ENCODE measurements around the gene LPAR1. TPM values are rescaled to one million over a fixed set of nuclear protein-coding genes. Genes with fewer than 3 reads are reported as not detected.
"Not testable (repeated sequence)": the region's sequence is repeated elsewhere in the genome, so short reads cannot be mapped to it uniquely, and the experiment has no call there.

The LPAR1 gene
- total RNA-seq, 2 donors from 2014 or later, result 146 to 147 TPM

DNA sequence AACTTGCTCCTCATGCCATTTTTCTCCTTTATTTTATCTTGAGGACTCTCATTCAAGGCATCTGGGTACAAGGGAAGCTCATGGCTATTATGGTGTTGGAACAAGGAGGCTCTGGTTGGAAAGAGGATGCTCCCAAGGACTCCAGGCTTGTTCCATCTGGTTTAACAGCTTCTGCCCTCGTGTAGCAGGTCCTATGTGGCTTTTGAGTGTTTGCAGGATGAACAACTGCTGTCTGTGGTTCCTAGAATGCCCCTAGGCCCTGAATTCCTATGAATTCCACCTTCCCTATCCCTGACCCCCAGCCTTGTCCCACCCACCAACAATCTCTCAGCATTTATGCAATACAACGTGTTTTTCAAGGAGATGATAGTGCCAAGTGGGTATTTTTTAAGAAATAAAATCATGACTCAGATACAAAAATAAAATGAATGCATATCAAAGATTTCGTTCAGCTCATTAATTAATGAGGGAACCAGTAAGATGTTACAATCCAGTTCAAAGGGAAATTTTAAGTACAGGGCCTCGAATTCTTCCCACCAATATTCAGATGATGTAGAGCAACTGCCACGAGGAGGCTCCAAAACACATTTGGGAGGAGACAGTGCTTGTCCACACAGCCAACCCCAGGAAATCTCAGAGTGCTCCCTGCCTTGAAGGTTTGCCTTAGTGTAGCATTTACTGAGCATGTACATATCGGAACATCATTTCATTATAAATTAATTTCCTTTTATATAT is 187.7 kb downstream of the LPAR1 start:
- intact Hi-C loops (cut with DNase I), result no loop called here
- DNase-seq (ENCODE audit: low spot score), result no peak

DNA sequence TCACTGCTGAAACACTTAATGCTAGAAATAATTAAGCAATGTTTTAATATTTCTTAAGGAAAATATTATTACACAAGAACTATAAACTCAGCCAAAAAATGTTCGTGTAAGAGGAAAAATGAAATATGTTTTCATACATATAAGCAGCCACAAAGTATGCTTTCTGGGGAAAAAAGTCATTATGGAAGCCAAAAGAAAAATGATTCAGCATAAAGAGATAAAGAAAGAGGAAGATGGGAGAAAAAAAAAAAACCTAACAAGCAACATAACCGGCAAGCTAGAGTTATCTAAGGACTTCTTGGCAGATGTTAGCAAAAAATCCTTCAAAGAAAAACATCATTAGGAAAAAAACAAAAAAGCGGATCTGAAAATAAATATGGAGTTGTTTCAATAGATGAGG is 190.6 kb downstream of the LPAR1 start:
- intact Hi-C loops (cut with DNase I), result no loop called here
- no peak for DNase-seq (ENCODE audit: low spot score)

DNA sequence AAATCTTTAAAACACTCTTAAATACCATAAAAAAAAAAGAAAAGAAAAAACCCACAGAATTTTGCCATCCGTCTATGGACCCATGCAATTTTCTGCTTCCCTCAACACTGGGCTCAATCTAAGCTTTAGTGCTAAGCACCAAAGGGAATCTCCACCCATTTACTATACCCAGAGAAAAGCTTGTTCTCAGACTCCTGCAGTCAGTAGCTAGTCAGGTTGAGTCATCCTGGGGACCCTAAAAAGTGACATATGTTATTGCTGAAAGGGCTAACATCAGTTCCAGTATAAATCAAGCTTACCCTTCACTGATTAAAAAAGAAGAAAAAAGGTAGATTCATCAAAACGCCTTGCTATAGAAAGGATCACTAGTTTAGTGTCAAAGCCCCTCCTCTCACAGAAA is 192.1 kb downstream of the LPAR1 start:
- intact Hi-C loops (cut with DNase I), result no loop called here
- DNase-seq (ENCODE audit: low spot score), result no peak

DNA sequence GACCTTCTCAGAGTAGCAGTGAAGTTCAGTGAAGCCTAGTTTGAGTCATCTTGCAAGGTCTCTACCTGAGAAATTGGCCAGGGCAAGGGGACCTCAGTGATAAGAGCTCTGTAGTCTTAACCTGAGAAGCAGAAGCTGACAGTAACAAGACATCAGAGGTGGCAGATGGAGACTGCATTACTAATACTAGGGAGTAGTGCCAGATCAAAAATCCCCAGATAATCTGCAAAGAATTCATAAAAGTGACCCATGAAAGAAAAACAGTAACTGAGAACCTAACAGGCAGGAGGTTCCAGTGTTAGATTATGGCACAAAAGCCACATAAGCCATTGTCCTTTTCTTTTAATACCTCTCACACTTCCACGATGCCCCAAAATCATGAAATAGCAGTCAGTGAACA is 194.1 kb downstream of the LPAR1 start:
- intact Hi-C loops (cut with DNase I), result no loop called here
- no peak for DNase-seq (ENCODE audit: low spot score)

DNA sequence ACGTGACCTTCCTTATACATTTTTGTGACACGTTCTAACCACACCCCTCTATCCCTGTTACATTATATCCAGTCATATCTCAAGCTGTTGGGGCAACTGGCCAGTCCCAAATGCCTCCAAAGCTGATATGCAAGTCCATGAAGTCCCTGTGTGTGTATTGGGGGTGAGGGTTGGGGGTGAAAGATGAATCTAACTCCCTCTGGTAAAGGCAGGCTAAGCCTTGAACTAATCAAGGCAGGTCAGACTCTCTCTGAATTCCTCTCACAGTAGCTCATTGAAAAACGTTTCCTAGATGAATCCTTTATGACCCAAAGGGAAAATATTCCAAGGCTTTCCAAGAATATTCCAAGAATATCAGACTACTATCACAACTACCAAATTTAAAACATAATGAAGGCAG is 195.3 kb downstream of the LPAR1 start:
- no peak for DNase-seq (ENCODE audit: low spot score)
- intact Hi-C loops (cut with DNase I), result no loop called here

DNA sequence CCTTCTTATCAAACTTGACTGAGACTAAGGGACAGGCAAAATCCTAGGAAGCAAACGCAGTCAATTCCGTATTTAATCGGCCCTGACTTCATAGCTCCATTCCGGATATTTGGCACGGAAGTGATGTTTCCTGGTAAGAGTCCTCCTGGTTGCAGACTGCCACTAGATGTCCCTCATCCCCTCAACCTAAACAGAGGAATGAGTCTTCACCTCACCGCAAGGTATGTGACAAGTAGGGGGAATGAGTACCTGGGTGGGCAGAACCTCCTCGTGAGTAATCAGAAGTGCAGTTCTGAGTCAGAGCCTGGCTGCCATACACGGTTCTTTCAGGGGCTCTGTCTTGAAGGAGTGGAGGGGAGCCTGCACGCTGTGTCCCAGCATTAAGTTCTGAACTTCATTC is 196.1 kb downstream of the LPAR1 start:
- no peak for DNase-seq (ENCODE audit: low spot score)
- intact Hi-C loops (cut with DNase I), result no loop called here

DNA sequence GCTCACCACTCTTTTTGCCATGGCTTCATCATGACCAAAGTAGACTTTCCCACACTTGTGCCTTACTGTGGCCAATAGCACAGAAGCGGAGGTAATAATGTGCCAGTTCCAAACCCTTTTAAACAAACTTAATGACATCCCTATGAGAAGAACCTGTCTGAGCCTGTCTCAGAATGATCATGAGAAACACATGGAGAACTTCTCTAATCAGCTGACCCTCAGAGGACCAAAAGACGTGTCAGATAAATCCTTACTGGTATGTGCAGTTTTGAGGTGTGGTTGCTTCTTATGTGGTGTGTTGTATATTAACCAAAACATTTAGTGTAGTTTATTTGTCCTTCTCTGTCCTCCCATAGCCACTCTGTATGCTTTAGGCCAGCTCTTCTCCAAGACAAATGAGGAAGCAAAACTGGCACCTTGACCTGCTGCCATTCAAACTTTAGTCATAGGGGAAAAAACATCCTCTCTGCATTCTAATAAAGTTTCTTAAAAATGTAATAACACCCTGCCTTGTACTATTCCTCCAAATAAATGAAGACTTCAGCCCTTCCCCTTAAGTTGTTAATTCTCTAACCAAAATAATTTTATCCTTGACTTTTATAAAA is 200.8 kb downstream of the LPAR1 start:
- no peak for DNase-seq (ENCODE audit: low spot score)
- intact Hi-C loops (cut with DNase I), result no loop called here

DNA sequence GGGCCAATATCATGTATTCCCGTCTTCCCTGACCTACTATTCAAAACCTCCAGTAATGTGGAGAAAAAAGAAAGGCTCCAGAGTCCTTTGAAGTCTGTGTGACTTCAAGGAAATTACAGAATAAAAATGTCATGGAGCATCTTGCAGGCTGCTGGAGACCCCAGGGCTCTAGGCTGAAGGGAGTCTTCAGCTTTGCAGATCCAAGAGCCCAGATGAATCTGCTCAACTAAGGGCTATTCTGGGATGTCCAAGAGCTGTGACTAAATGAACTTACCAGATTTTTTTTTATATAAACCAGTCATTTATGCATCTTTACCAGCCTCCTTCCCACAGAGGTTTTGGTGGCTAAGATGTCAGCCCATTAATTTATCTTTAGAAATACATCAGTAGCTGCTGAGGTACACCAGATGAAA is 202.4 kb downstream of the LPAR1 start:
- DNase-seq (ENCODE audit: low spot score), result no peak
- intact Hi-C loops (cut with DNase I), result no loop called here

DNA sequence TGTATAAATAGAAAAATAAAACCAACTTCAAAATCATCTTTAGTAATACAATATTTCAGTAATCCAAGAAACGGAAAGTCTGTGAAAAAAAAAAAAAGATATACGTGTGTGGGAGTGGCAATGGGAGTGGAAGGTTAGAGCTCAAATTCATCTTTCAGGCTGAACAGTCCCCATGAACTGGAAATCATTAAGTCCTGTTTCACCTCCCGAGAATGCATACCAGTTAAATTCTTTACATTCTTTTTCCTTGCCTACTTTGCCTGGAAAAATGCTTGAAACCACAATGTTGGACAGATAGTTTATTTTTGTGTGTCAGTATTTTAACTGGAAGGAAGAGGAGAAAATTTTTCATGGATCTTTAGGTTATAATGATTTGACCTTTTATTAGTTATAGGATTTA is 202.9 kb downstream of the LPAR1 start:
- intact Hi-C loops (cut with DNase I), result no loop called here
- DNase-seq (ENCODE audit: low spot score), result no peak

DNA sequence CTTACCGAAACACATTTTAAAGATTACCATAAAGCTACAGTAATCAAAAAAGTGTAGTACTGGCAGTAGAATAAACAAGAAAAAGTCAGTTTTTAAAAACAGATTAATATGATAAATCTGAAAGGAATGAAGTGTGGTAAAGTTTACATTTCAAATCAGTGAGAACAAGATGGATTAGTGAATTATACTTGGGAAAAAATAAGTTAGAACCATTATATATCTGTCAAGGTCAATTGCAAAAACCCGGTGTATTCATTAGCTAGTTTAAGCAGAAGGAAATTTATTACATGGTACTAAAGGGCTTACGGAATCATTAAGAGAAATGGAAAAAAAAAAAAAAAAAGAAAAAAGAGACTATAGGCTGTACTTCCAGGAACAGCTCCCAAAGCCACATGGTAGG is 205.3 kb downstream of the LPAR1 start:
- intact Hi-C loops (cut with DNase I), result no loop called here
- DNase-seq (ENCODE audit: low spot score), result no peak

DNA sequence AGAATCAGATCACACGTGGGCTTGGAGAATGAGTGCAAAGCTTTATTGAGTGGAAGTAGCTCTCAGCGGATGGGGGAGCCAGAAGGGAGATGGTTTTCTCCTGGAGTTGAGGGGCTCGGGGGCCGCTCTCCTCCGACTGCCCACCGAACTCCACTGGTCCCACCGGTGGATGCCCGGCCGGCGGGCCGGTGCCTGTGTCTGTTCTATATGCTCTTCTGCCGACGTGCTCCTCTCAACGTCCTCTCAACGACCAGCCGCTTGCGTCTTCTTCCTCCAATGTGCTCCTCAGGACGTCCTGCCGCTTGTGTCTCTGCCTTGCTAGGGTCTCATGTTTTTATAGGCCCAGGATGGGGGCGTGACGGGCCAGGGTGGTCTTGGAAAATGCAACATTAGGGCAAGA is 207.8 kb downstream of the LPAR1 start:
- peak; percentile 76 for DNase-seq (ENCODE audit: low spot score)
- intact Hi-C loops (cut with DNase I), result no loop called here

DNA sequence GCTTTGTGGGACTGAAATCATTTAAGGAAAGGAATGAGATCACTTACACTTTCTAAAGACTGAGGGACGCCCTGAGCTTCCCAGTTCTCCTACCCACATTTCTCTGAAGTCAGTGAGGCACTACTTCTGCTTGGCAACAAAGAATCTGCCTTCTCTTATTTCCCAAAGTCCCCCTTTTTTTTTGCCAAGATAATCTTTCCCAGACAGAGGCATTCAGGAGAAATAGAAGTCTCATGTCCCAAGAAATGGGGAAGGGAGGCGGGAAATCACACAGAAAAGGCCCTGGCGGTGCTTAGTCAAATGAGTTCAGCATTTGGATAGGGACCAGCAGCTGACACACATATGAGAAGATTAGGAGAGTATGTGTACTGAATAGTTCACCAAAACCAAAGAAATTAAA is 210.0 kb downstream of the LPAR1 start:
- intact Hi-C loops (cut with DNase I), result no loop called here
- DNase-seq (ENCODE audit: low spot score), result peak; percentile 83

DNA sequence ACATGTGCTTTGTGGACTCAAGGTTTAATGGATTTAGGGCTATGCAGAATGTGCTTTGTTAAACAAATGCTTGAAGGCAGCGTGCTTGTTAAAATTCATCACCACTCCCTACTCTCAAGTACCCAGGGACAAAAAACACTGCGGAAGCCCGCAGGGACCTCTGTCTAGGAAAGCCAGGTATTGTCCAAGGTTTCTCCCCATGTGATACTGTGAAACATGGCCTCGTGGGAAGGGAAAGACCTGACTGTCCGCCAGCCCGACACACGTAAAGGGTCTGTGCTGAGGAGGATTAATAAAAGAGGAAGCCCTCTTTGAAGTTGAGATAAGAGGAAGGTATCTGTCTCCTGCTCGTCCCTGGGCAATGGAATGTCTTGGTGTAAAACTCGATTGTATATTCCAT is 211.9 kb downstream of the LPAR1 start:
- intact Hi-C loops (cut with DNase I); DNase-seq (ENCODE audit: low spot score): not testable (repeated sequence)

DNA sequence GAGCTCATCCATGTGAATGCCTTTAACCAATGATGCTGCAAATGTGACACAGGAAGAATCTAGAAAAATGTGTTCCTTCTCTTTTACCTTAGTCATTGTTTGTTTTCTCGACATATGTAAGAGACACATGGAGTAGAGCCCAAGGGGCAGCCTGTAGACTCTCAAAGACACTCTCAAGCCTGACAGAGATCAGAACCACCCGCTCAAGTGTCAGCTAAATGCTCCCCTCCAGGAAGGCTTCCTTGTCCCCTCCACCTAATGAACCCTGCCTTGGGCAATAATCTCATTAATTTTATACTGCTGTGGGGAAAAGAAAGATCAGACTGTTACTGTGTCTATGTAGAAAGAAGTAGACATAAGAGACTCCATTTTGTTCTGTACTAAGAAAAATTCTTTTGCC is 212.3 kb downstream of the LPAR1 start:
- intact Hi-C loops (cut with DNase I), result no loop called here
- no peak for DNase-seq (ENCODE audit: low spot score)

DNA sequence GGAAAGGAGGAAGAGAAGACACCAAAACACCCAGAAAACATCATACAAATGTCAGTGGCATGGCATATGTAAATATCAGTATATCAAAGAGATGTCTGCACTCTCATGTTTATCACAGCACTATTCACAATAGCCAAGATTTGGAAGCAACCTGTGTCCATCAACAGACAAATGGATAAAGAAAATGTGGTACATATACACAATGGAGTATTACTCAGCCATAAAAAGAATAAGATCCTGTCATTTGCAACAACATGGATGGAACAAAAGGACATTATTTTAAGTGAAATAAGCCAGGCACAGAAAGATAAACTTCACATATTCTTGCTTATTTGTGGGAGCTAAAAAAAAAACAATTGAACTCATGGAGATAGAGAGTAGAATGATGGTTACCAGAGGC is 213.1 kb downstream of the LPAR1 start:
- intact Hi-C loops (cut with DNase I); DNase-seq (ENCODE audit: low spot score): not testable (repeated sequence)
